K562 (cell line): ENCODE results near the gene SUPT5H. TPM values are rescaled to one million over a fixed set of nuclear protein-coding genes. Genes with fewer than 3 reads are reported as not detected.

Experiments
- BCOR ChIP-seq: fragments of 450-650 bp; IDR thresholded peaks from 2 replicates; pipeline ENCODE4 v1.6.1; 2016
- CC2D1A ChIP-seq: fragments of 450-650 bp; IDR thresholded peaks from 2 replicates; pipeline ENCODE4 v1.6.1; 2017; ENCODE audit warnings: mild to moderate bottlenecking
- EP400 ChIP-seq: fragments of 450-650 bp; IDR thresholded peaks from 2 replicates; pipeline ENCODE4 v1.6.1; 2017; ENCODE audit warnings: antibody characterized with exemption, mild to moderate bottlenecking, moderate library complexity
- HDAC6 ChIP-seq: IDR thresholded peaks from 2 replicates; pipeline ENCODE4 v1.6.1; 2012; ENCODE audit warnings: low read depth, mild to moderate bottlenecking, control low read depth, inconsistent platforms, low read length, moderate library complexity
- HLTF ChIP-seq: fragments of 450-650 bp; IDR thresholded peaks from 2 replicates; pipeline ENCODE4 v1.6.1; 2016
- MBD2 ChIP-seq: sonication (generic); IDR thresholded peaks from 2 replicates; pipeline ENCODE4 v1.6.1; 2016; ENCODE audit warnings: low read depth, borderline replicate concordance
- MED1 ChIP-seq: sonication (generic); formaldehyde crosslinking; IDR thresholded peaks from 2 replicates; pipeline ENCODE4 v1.8.1; 2023; ENCODE audit warnings: missing genetic modification reagents, borderline replicate concordance
- NR4A1 ChIP-seq, 2 experiments: fragments of 250-450 bp in 1 of 2; fragments of 450-650 bp in 1 of 2; sonication (Bioruptor Pico) in 1 of 2; IDR thresholded peaks; 2 replicates each; pipeline versions ENCODE4 v1.4.0 to v1.6.1; 2016 to 2020; ENCODE audit warnings: mild to moderate bottlenecking in 2 of 2, missing compliant biosample characterization in 1 of 2, missing genetic modification characterization in 1 of 2, moderate library complexity in 1 of 2
- RAD51 ChIP-seq: fragments of 450-650 bp; IDR thresholded peaks from 2 replicates; pipeline ENCODE4 v1.7.1; 2016; ENCODE audit warnings: low read depth, mild to moderate bottlenecking, borderline replicate concordance
- RBM39 ChIP-seq: fragments of 200-400 bp; formaldehyde crosslinking; optimal IDR thresholded peaks from 2 replicates; pipeline ENCODE3; 2018; ENCODE audit warnings: low read depth, low read length
- RNF219 ChIP-seq: fragments of 250-450 bp; sonication (Bioruptor Pico); IDR thresholded peaks from 2 replicates; pipeline ENCODE4 v1.5.0; 2022; ENCODE audit warnings: mild to moderate bottlenecking
- SNRNP70 ChIP-seq: fragments of 200-400 bp; formaldehyde crosslinking; optimal IDR thresholded peaks from 2 replicates; pipeline ENCODE3; 2017; ENCODE audit warnings: low read depth, low read length
- YBX1 ChIP-seq: fragments of 450-650 bp; IDR thresholded peaks from 2 replicates; pipeline ENCODE4 v1.7.1; 2016; ENCODE audit warnings: mild to moderate bottlenecking
- ZEB2 ChIP-seq: fragments of 450-650 bp; IDR thresholded peaks from 2 replicates; pipeline ENCODE4 v1.6.1; 2016
- ZNF41 ChIP-seq: fragments of 250-450 bp; sonication (Bioruptor Pico); conservative IDR thresholded peaks from 2 replicates; pipeline ENCODE4 v1.4.0; 2020; ENCODE audit warnings: mild to moderate bottlenecking
- ZNF431 ChIP-seq: sonication (generic); formaldehyde crosslinking; IDR thresholded peaks from 2 replicates; pipeline ENCODE4 v1.8.0; 2022; ENCODE audit warnings: mild to moderate bottlenecking, missing genetic modification reagents
- ZNF644 ChIP-seq: fragments of 200-800 bp; sonication (Bioruptor generic); IDR thresholded peaks from 2 replicates; pipeline ENCODE4 v1.6.1; 2016; ENCODE audit warnings: low read depth, missing genetic modification characterization, missing compliant biosample characterization
- ZNF785 ChIP-seq: fragments of 250-450 bp; sonication (Bioruptor Pico); IDR thresholded peaks from 2 replicates; pipeline ENCODE4 v1.4.0; 2020; ENCODE audit warnings: mild to moderate bottlenecking
- polyA plus RNA-seq, 8 experiments: library from polyadenylated mRNA; depleted of rRNA in 4 of 8; stranded (reverse) in 5 of 8; unstranded in 3 of 8; fragments of >200 nt; fragmentation: Nextera tagmentation in 2 of 8; fragmentation: Illumina TruSeq in 1 of 8; extraction: Ambion mirVana in 2 of 8; extraction: Trizol in 1 of 8; gene quantifications; 2 replicates each; pipeline versions ENCODE4 v1.2.1 to v1.2.3, GENCODE V29; 2011 to 2014; ENCODE audit warnings: inconsistent platforms in 1 of 8, missing spikeins in 1 of 8
- total RNA-seq, 7 experiments: library from RNA; depleted of rRNA in 6 of 7; stranded (reverse); fragments of >200 nt in 6 of 7; fragmentation: Illumina TruSeq in 2 of 7; extraction: Trizol in 2 of 7; gene quantifications; 2 replicates each; pipeline versions ENCODE4 v1.2.1 to v1.2.3, GENCODE V29; 2011 to 2021; ENCODE audit warnings: low replicate concordance in 1 of 7
- TF ChIP-seq, protein P1 (sequence below): sonication (generic); formaldehyde crosslinking; IDR thresholded peaks from 2 replicates; pipeline ENCODE4 v1.8.1; 2023; ENCODE audit warnings: missing genetic modification reagents, mild to moderate bottlenecking, borderline replicate concordance
- TF ChIP-seq, protein P2 (sequence below): sonication (generic); formaldehyde crosslinking; IDR thresholded peaks from 2 replicates; pipeline ENCODE4 v1.8.0; 2022; ENCODE audit warnings: missing genetic modification reagents, mild to moderate bottlenecking, borderline replicate concordance

The SUPT5H gene
- total and polyA plus RNA-seq, 9 of the 15 experiments (the other 6 are each of a cell fraction or from before 2014, with no cell fraction given), result 13.3 to 85.9 (median 35.9) TPM

DNA sequence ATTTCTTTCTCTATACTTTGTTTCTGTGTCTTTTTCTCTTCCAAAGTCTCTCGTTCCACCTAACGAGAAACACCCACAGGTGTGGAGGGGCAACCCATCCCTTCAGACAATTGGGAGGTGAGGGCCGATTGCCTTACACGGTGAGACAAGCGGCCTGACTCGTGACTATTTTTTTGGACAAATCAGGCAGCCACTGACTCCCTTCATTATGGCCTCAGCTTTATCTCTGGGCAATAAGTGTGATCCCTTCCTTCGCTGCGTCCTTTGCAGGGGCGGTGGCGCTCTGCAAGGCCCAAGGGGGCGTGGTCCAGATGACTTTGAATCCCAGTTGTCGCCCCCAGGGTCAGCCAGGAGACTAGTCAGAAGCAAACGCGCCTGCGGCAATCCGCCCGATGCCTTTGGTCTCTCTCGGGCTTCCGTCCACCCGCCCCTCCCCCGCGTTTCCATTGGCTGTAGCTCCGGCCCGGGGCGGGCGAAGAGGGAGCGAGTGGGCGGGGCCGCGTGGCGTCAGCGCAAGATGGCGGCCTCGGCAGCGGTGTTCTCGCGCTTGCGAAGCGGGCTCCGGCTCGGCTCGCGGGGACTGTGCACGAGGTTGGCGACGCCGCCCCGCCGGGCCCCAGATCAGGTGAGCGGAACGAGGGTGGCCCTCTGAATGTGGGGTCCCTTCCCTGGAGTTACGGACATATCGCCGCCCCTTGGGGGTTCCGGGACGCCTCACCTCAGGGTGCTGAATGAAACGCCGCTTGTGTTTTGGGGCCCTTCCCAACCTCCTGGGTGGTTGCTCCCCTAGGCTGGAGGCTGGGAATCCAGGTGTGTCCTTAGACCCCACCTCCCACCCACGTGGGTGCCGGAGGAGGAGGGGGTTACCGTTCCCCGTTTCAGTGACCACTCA lies 35.2 kb downstream of the SUPT5H start, which contains the start of gene TIMM50 (continued):
- TF ChIP-seq ZNF41 (CRISPR knock-in tag), result no peak
- no peak for TF ChIP-seq YBX1
- TF ChIP-seq ZEB2, result peak; percentile 31; the same call in 1 of the 2 replicates
- TF ChIP-seq ZNF644 (tag), result no peak
- TF ChIP-seq ZNF785 (CRISPR knock-in tag), result no peak
- TF ChIP-seq, protein P1, sequence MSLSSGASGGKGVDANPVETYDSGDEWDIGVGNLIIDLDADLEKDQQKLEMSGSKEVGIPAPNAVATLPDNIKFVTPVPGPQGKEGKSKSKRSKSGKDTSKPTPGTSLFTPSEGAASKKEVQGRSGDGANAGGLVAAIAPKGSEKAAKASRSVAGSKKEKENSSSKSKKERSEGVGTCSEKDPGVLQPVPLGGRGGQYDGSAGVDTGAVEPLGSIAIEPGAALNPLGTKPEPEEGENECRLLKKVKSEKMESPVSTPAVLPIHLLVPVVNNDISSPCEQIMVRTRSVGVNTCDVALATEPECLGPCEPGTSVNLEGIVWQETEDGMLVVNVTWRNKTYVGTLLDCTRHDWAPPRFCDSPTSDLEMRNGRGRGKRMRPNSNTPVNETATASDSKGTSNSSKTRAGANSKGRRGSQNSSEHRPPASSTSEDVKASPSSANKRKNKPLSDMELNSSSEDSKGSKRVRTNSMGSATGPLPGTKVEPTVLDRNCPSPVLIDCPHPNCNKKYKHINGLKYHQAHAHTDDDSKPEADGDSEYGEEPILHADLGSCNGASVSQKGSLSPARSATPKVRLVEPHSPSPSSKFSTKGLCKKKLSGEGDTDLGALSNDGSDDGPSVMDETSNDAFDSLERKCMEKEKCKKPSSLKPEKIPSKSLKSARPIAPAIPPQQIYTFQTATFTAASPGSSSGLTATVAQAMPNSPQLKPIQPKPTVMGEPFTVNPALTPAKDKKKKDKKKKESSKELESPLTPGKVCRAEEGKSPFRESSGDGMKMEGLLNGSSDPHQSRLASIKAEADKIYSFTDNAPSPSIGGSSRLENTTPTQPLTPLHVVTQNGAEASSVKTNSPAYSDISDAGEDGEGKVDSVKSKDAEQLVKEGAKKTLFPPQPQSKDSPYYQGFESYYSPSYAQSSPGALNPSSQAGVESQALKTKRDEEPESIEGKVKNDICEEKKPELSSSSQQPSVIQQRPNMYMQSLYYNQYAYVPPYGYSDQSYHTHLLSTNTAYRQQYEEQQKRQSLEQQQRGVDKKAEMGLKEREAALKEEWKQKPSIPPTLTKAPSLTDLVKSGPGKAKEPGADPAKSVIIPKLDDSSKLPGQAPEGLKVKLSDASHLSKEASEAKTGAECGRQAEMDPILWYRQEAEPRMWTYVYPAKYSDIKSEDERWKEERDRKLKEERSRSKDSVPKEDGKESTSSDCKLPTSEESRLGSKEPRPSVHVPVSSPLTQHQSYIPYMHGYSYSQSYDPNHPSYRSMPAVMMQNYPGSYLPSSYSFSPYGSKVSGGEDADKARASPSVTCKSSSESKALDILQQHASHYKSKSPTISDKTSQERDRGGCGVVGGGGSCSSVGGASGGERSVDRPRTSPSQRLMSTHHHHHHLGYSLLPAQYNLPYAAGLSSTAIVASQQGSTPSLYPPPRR (CRISPR knock-in tag), result no peak
- TF ChIP-seq NR4A1 (CRISPR knock-in tag; IDR thresholded peaks at IDR 0.05), result no peak
- no peak for TF ChIP-seq NR4A1 (tag; IDR thresholded peaks at IDR 0.05)
- TF ChIP-seq, protein P2, sequence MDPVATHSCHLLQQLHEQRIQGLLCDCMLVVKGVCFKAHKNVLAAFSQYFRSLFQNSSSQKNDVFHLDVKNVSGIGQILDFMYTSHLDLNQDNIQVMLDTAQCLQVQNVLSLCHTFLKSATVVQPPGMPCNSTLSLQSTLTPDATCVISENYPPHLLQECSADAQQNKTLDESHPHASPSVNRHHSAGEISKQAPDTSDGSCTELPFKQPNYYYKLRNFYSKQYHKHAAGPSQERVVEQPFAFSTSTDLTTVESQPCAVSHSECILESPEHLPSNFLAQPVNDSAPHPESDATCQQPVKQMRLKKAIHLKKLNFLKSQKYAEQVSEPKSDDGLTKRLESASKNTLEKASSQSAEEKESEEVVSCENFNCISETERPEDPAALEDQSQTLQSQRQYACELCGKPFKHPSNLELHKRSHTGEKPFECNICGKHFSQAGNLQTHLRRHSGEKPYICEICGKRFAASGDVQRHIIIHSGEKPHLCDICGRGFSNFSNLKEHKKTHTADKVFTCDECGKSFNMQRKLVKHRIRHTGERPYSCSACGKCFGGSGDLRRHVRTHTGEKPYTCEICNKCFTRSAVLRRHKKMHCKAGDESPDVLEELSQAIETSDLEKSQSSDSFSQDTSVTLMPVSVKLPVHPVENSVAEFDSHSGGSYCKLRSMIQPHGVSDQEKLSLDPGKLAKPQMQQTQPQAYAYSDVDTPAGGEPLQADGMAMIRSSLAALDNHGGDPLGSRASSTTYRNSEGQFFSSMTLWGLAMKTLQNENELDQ (CRISPR knock-in tag), result no peak; the same call in 1 of the 2 replicates
- no peak for TF ChIP-seq MED1 (CRISPR knock-in tag)
- peak; percentile 28; the same call in 1 of the 2 replicates for TF ChIP-seq CC2D1A
- peak; percentile 90 for TF ChIP-seq EP400
- no peak for TF ChIP-seq SNRNP70
- no peak for TF ChIP-seq HLTF
- no peak for TF ChIP-seq ZNF431 (CRISPR knock-in tag)
- TF ChIP-seq RAD51, result no peak
- no peak for TF ChIP-seq RBM39
- TF ChIP-seq MBD2, result peak; percentile 85
- no peak for TF ChIP-seq HDAC6
- no peak for TF ChIP-seq BCOR
- no peak for TF ChIP-seq RNF219 (CRISPR knock-in tag)
